ENCODE data around the gene TPRN. TPM values are rescaled to one million over a fixed set of nuclear protein-coding genes. Genes with fewer than 3 reads are reported as not detected.
"Not testable (repeated sequence)": the region's sequence is repeated elsewhere in the genome, so short reads cannot be mapped to it uniquely, and the experiment has no call there.

TPRN gene
- total and polyA plus RNA-seq, 2 donors (not counting 1 experiment from before 2014, with no cell fraction given): 1.6 to 5.8 TPM

DNA sequence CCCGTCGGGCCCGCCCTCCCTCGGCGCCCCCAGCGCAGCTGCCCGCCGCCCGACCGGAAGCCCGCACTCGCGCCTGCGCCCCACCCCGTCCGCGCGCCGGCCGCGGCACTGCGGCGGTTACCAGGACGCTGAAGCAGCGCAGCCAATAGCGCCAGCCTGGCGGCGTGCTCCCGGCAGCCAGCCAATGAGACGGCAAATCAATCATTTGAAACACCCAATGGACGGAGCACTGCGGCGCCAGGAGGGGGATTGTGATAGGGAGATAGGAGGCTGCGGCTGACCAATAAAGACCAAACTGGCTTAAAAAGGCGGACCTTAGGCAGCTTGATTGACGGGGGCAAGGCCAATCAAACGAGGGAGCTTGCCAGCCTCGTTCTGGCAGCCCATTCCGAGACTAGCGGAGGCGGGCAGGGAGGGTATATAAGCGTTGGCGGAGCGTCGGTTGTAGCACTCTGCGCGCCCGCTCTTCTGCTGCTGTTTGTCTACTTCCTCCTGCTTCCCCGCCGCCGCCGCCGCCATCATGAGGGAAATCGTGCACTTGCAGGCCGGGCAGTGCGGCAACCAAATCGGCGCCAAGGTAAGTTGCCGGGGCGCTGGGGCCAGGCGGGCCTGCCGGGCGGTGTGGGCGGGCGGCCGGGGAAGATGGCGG lies 40.4 kb upstream of the TPRN start, which contains the start of gene TUBB4B:
Gene TUBB4B (plus strand): TSS at position 447 of the 649 bp plus-strand sequence. CDS start 74 bp downstream, at position 521.
- peak within 1 kb of the TSS; percentile 95 for H3K27ac ChIP-seq (ENCODE audit: insufficient read depth, low read length)
- H3K9ac ChIP-seq (ENCODE audit: insufficient read depth, low read length): peak within 1 kb of the TSS; percentile 89
- H3K4me1 ChIP-seq (ENCODE audit: control insufficient read depth, extremely low read depth, insufficient read depth, low read length): peaks cover 6% of the 10 kb centered on the region
- H3K79me2 ChIP-seq (ENCODE audit: control insufficient read depth, insufficient read depth, low read length): peaks cover 38% of the 10 kb centered on the region
- peak within 1 kb of the TSS; percentile 16 for H2AFZ ChIP-seq (ENCODE audit: low read length)
- peak within 1 kb of the TSS; percentile 96 for H3K4me2 ChIP-seq (ENCODE audit: extremely low read depth, insufficient read depth, low read length)
- DNase-seq (ENCODE audit: low read depth in 2 of 2): peak; percentile 100
- H3K36me3 ChIP-seq (ENCODE audit: control insufficient read depth, insufficient read depth, low read length): peaks cover 18% of the 10 kb centered on the region
- H4K20me1 ChIP-seq (ENCODE audit: control insufficient read depth, extremely low read depth, insufficient read depth, low read length): no peaks in the 10 kb centered on the region
- H3K4me3 ChIP-seq (replicated peaks in 1 of 4; ENCODE audit: control extremely low read depth in 1 of 4, insufficient read depth in 1 of 4, low read depth in 3 of 4, low read length in 4 of 4): peak within 1 kb of the TSS; percentile 72 to 98 (median 88)
- no peaks in the 10 kb centered on the region for H3K9me3 ChIP-seq (ENCODE audit: control insufficient read depth, insufficient read depth, low read depth, low read length)
- TF ChIP-seq, protein P1, sequence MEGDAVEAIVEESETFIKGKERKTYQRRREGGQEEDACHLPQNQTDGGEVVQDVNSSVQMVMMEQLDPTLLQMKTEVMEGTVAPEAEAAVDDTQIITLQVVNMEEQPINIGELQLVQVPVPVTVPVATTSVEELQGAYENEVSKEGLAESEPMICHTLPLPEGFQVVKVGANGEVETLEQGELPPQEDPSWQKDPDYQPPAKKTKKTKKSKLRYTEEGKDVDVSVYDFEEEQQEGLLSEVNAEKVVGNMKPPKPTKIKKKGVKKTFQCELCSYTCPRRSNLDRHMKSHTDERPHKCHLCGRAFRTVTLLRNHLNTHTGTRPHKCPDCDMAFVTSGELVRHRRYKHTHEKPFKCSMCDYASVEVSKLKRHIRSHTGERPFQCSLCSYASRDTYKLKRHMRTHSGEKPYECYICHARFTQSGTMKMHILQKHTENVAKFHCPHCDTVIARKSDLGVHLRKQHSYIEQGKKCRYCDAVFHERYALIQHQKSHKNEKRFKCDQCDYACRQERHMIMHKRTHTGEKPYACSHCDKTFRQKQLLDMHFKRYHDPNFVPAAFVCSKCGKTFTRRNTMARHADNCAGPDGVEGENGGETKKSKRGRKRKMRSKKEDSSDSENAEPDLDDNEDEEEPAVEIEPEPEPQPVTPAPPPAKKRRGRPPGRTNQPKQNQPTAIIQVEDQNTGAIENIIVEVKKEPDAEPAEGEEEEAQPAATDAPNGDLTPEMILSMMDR (conservative IDR thresholded peaks at IDR 0.05 in 1 of 2, IDR thresholded peaks at IDR 0.05 in 1 of 2; ENCODE audit: low read depth in 1 of 2, low read length in 2 of 2): no peak
- no peak for TF ChIP-seq EZH2 (IDR thresholded peaks at IDR 0.05; ENCODE audit: low read length, missing control alignments)
- no peaks in the 10 kb centered on the region for H3K27me3 ChIP-seq (ENCODE audit: control insufficient read depth, insufficient read depth, low read length)

DNA sequence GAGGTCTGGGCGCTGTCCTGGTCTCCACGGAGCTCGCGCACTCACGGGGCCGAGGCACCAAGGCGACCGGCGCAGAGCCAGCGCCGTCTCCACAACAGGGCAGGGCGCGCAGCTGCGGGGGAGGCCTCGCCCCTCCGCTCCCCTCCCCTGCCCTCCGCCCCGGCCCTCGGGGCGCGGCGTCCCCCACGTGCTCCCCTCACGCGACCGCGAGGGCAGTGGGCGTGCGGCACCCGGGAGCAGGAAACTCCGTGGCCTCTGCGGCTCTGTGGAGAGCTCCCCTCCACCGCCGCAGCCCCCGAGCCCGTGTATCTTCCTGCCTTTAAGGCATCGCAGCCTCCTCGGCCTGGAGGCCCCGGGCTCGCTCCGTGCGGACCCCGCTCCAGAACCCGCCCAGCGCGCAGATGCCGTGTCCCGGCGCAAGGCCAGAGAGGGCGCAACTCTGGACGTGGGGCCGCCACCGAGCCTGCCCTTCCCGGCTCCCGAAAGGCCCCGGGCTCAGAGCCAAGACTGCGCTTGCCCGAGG lies 39.8 kb upstream of the TPRN start:
- Histone ChIP-seq H3K79me2 (ENCODE audit: control insufficient read depth, insufficient read depth, low read length) (peaks cover 38% of the 10 kb centered on the region), H3K4me3 (replicated peaks in 1 of 4; ENCODE audit: control extremely low read depth in 1 of 4, insufficient read depth in 1 of 4, low read depth in 3 of 4, low read length in 4 of 4) (peak overlapping the region; percentile 61 to 76 (median 72)), H4K20me1 (ENCODE audit: control insufficient read depth, extremely low read depth, insufficient read depth, low read length) (no peaks in the 10 kb centered on the region), H3K27me3 (ENCODE audit: control insufficient read depth, insufficient read depth, low read length) (no peaks in the 10 kb centered on the region), H3K9me3 (ENCODE audit: control insufficient read depth, insufficient read depth, low read depth, low read length) (no peaks in the 10 kb centered on the region), H3K4me2 (ENCODE audit: extremely low read depth, insufficient read depth, low read length) (peak overlapping the region; percentile 96), H2AFZ (ENCODE audit: low read length) (peak overlapping the region; percentile 16), H3K36me3 (ENCODE audit: control insufficient read depth, insufficient read depth, low read length) (peaks cover 18% of the 10 kb centered on the region), H3K9ac (ENCODE audit: insufficient read depth, low read length) (peak overlapping the region; percentile 89), H3K27ac (ENCODE audit: insufficient read depth, low read length) (peak overlapping the region; percentile 95), H3K4me1 (ENCODE audit: control insufficient read depth, extremely low read depth, insufficient read depth, low read length) (peaks cover 6% of the 10 kb centered on the region)
- no peak for TF ChIP-seq EZH2 (IDR thresholded peaks at IDR 0.05; ENCODE audit: low read length, missing control alignments)
- TF ChIP-seq, protein P1 (conservative IDR thresholded peaks at IDR 0.05 in 1 of 2, IDR thresholded peaks at IDR 0.05 in 1 of 2; ENCODE audit: low read depth in 1 of 2, low read length in 2 of 2): no peak
- DNase-seq (ENCODE audit: low read depth in 2 of 2): peak; percentile 67 to 74

DNA sequence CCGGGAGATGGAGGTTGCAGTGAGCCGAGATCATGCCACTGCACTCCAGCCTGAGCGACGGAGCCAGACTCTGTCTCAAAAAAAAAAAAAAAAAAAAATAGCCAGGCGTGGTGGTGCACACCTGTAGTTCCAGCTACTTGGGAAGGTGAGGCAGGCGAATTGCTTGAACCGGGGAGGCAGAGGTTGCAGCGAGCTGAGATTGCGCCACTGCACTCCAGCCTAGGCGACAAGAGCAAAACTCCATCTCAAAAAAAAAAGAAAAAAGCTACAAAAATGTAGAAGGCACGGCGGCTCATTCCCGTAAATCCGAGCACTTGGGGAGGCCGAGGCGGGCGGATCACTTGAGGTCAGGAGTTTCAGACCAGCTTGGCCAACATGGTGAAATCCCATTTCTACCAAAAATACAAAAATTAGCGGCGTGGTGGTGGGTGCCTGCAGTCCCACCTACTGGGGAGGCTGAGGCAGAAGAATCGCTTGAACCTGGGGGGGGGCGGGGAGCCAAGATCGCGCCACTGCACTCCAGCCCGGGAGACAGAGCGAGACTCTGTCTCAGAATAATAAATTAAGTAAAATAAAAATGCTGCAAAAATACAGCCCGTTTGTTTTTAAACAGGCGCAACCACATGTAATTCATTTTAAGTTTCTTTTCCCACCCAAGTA lies 39.1 kb upstream of the TPRN start:
- peak overlapping the region; percentile 95 for H3K27ac ChIP-seq (ENCODE audit: insufficient read depth, low read length)
- H3K27me3 ChIP-seq (ENCODE audit: control insufficient read depth, insufficient read depth, low read length); H3K9me3 ChIP-seq (ENCODE audit: control insufficient read depth, insufficient read depth, low read depth, low read length); H4K20me1 ChIP-seq (ENCODE audit: control insufficient read depth, extremely low read depth, insufficient read depth, low read length); H3K4me1 ChIP-seq (ENCODE audit: control insufficient read depth, extremely low read depth, insufficient read depth, low read length); H2AFZ ChIP-seq (ENCODE audit: low read length); DNase-seq (ENCODE audit: low read depth in 2 of 2): not testable (repeated sequence)
- H3K36me3 ChIP-seq (ENCODE audit: control insufficient read depth, insufficient read depth, low read length): peaks cover 18% of the 10 kb centered on the region
- peaks cover 38% of the 10 kb centered on the region for H3K79me2 ChIP-seq (ENCODE audit: control insufficient read depth, insufficient read depth, low read length)
- H3K4me3 ChIP-seq (replicated peaks in 1 of 4; ENCODE audit: control extremely low read depth in 1 of 4, insufficient read depth in 1 of 4, low read depth in 3 of 4, low read length in 4 of 4): peak overlapping the region; percentile 61 to 76 (median 72)
- H3K9ac ChIP-seq (ENCODE audit: insufficient read depth, low read length): peak overlapping the region; percentile 89
- peak overlapping the region; percentile 96 for H3K4me2 ChIP-seq (ENCODE audit: extremely low read depth, insufficient read depth, low read length)
